Stimulated activated naive CD8-positive, alpha-beta T cell treated with anti-CD3 and anti-CD28 coated beads, Interleukin-15, amount 100 ng/mL, for 72 hours (primary cell): ENCODE measurements around the gene MOB2.
"Not testable (repeated sequence)": the region's sequence is repeated elsewhere in the genome, so short reads cannot be mapped to it uniquely, and the experiment has no call there.

Experiments used
- ATAC-seq: fragments of 150-1000 bp; cut with Tn5 transposase; 2 replicates; pipeline ENCODE4 v1.10.0; 2021; ENCODE audit warnings: mild to moderate bottlenecking, moderate library complexity
- DNase-seq, 2 donors: peaks; one replicate each; pipeline ENCODE4 v3.0.0; 2021 to 2022
- H3K27ac Mint-ChIP-seq, 2 donors: one replicate each; pipeline ENCODE4 v1.8.0; 2022; ENCODE audit warnings: mild to moderate bottlenecking in 2 of 2, mixed read lengths in 2 of 2, moderate library complexity in 2 of 2
- H3K27me3 Mint-ChIP-seq: one replicate; pipeline ENCODE4 v1.8.0; 2022; ENCODE audit warnings: mixed read lengths
- H3K4me1 Mint-ChIP-seq: one replicate; pipeline ENCODE4 v1.8.0; 2022; ENCODE audit warnings: mild to moderate bottlenecking, mixed read lengths
- H3K4me3 Mint-ChIP-seq, 2 donors: one replicate each; pipeline ENCODE4 v1.8.0; 2022; ENCODE audit warnings: mild to moderate bottlenecking in 2 of 2, mixed read lengths in 2 of 2, moderate library complexity in 1 of 2
- H3K9me3 Mint-ChIP-seq, 2 donors: one replicate each; pipeline ENCODE4 v1.8.0; 2022; ENCODE audit warnings: mixed read lengths in 2 of 2

The MOB2 gene

GRCh38 chr11:1511937-1512496, 25.4 kb upstream of the MOB2 start:
- Mint-ChIP-seq H3K4me1 (peaks cover 75% of the 10 kb centered on the region), H3K27me3 (no peaks in the 10 kb centered on the region), H3K9me3 (no peaks in the 10 kb centered on the region), H3K4me3 (no peak overlapping the region), H3K27ac (no peak overlapping the region)
- ATAC-seq (no peak), DNase-seq (no peak)

GRCh38 chr11:1510928-1511327, 24.3 kb upstream of the MOB2 start:
- no peak for DNase-seq
- H3K4me3 Mint-ChIP-seq, result no peak overlapping the region
- no peaks in the 10 kb centered on the region for H3K27me3 Mint-ChIP-seq
- no peak overlapping the region for H3K27ac Mint-ChIP-seq
- H3K4me1 Mint-ChIP-seq, result peaks cover 75% of the 10 kb centered on the region
- no peak for ATAC-seq
- H3K9me3 Mint-ChIP-seq, result no peaks in the 10 kb centered on the region

GRCh38 chr11:1510351-1510750, 23.8 kb upstream of the MOB2 start:
- not testable (repeated sequence) for H3K27ac Mint-ChIP-seq, H3K9me3 Mint-ChIP-seq, DNase-seq, ATAC-seq, H3K27me3 Mint-ChIP-seq, H3K4me3 Mint-ChIP-seq
- peaks cover 70% of the 10 kb centered on the region for H3K4me1 Mint-ChIP-seq

DNA sequence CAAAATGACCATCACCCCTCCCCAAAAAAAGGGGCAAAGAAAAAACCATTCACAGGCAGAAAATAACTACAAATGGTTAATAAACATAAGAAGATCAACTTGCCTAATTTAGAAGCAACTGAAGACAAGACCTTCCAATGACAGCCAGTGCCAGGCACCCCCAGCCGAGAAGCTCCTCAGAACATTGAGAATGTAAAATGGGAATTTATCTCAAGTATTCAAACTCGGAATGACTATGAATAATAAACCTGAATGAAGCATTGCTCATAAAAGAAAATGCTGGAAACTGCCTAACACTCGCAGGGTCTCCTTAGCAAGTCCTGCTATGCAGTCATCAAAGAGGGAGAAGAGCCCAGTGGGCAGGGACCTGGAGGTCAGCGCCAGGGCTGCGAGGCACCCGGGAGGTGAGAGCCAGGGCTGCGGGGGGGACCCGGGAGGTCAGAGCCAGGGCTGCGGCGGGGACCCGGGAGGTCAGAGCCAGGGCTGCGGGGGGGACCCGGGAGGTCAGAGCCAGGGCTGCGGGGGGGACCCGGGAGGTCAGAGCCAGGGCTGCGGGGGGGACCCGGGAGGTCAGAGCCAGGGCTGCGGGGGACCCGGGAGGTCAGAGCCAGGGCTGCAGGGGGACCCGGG, 23.2 kb upstream of the MOB2 start:
- Mint-ChIP-seq H3K4me3 (no peak overlapping the region), H3K9me3 (no peaks in the 10 kb centered on the region), H3K4me1 (peaks cover 64% of the 10 kb centered on the region), H3K27me3 (no peaks in the 10 kb centered on the region), H3K27ac (peak overlapping the region in 1 of 2 donors; percentile 65)
- ATAC-seq (no peak), DNase-seq (no peak)

DNA sequence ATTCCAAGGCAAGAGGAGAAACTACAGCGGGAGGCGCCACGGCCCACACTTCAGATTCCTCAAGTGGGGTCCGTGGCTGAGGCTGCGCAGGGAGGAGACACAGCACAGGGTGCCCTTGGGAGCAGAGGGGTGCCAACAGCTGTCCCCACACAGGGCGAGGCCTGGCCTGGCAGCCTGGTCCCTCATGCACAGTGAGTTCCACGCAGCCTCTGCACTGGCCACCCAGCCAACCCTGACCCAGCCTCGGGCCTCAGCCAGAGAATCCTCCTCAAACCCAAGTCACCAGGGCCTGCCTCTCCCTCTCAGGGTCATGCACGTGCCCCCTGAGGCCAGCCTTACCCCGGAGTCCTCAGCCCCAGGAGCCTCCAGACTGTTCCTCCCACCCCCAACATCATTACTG, 22.4 kb upstream of the MOB2 start:
- ATAC-seq, result no peak
- H3K27me3 Mint-ChIP-seq, result no peaks in the 10 kb centered on the region
- no peaks in the 10 kb centered on the region for H3K9me3 Mint-ChIP-seq
- no peak overlapping the region for H3K27ac Mint-ChIP-seq
- DNase-seq, result no peak
- peaks cover 58% of the 10 kb centered on the region for H3K4me1 Mint-ChIP-seq
- no peak overlapping the region for H3K4me3 Mint-ChIP-seq

- no peaks in the 10 kb centered on the region for H3K9me3 Mint-ChIP-seq
- ATAC-seq (peak; percentile 16), DNase-seq (no peak)
- H3K27me3 Mint-ChIP-seq, result no peaks in the 10 kb centered on the region
- H3K4me3 Mint-ChIP-seq, result no peak overlapping the region
- H3K4me1 Mint-ChIP-seq, result peaks cover 58% of the 10 kb centered on the region
- no peak overlapping the region for H3K27ac Mint-ChIP-seq
Measured at GRCh38 chr11:1508491-1508891, 21.9 kb upstream of the MOB2 start.

DNA sequence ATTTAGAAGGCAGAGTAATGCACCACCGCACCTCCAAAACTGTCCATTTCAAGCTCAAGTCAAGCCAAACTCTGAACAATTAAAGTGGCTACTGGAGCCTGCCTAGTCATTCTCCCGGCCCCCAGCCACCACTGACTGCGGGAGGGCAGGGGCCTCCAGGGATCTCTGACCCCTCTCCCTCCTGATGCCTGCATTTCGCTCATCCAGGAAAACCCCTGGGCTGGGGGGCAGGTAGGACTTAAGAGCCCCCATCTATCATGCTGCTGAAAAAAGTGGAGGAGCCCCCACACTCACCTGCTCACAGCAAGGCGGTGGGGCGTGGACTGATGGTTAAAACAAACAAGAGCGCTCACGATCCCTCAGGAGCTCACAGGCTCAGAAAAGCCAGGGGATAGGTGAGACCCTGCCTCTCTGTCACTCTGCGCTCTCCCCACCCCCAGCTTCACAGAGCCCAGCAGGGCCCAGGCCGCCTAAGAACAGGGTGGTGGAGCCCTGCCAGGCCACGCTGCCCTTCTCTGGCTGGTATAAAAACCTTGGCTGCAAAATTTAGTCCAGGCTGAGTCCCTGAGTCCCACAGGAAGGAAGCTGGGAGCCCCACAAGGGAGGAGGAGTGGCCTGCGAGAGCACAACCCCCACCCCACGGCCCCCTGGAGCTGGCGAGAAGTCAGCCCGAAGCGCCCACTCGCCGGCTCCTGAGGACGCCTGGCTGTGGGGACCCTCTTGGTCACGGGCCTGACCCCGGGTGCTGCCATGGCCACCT, 21.0 kb upstream of the MOB2 start:
- no peak for ATAC-seq
- H3K9me3 Mint-ChIP-seq, result no peaks in the 10 kb centered on the region
- peaks cover 61% of the 10 kb centered on the region for H3K4me1 Mint-ChIP-seq
- H3K27ac Mint-ChIP-seq, result peak overlapping the region in 1 of 2 donors; percentile 89
- no peak for DNase-seq
- H3K4me3 Mint-ChIP-seq, result no peak overlapping the region
- H3K27me3 Mint-ChIP-seq, result no peaks in the 10 kb centered on the region

DNA sequence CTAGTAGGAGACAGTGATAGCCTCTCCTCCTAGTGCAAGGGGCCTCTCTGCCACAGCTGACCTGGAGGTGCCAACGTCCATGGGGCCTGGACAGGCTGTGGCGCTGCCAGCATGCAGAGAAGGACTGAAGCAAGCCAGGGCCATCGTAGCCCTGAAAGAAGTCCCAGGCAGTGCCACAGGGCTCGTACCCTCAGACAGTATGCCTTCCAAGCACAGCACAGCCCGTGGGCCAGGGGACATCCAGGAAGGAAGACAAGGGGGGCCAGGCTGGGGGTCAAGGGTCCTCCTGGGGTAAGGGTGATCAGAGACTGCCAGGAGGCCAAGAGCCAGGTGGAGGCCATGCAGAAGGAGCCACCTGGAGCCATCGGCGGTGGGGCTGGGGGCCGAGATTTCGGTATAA, 20.4 kb upstream of the MOB2 start:
- ATAC-seq, result no peak
- no peaks in the 10 kb centered on the region for H3K27me3 Mint-ChIP-seq
- H3K4me3 Mint-ChIP-seq, result no peak overlapping the region
- H3K9me3 Mint-ChIP-seq, result no peaks in the 10 kb centered on the region
- no peak for DNase-seq
- H3K27ac Mint-ChIP-seq, result peak overlapping the region in 1 of 2 donors; percentile 93
- H3K4me1 Mint-ChIP-seq, result peaks cover 62% of the 10 kb centered on the region

DNA sequence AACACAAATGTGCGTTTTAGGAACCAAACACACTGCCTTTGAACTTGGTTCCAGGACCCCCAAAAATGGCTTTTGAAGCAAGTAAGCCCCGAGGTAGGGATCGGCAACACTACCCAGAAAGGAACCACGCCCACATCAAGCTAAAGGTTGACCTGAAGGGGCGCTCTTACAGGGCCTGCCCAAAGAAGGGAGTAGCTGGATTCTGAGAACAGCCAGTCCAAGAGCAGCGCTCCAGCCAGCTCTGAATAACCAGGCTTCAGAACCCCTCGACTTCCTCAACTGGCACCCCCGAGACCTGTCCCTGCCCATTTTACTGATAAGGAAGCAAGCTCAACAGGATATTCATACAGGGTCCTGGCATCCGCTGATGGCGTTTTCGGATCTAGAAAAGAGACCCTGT, 18.9 kb upstream of the MOB2 start:
- Mint-ChIP-seq H3K27me3 (no peaks in the 10 kb centered on the region), H3K4me3 (no peak overlapping the region), H3K27ac (no peak overlapping the region), H3K4me1 (peaks cover 64% of the 10 kb centered on the region), H3K9me3 (no peaks in the 10 kb centered on the region)
- ATAC-seq, result no peak
- no peak for DNase-seq

DNA sequence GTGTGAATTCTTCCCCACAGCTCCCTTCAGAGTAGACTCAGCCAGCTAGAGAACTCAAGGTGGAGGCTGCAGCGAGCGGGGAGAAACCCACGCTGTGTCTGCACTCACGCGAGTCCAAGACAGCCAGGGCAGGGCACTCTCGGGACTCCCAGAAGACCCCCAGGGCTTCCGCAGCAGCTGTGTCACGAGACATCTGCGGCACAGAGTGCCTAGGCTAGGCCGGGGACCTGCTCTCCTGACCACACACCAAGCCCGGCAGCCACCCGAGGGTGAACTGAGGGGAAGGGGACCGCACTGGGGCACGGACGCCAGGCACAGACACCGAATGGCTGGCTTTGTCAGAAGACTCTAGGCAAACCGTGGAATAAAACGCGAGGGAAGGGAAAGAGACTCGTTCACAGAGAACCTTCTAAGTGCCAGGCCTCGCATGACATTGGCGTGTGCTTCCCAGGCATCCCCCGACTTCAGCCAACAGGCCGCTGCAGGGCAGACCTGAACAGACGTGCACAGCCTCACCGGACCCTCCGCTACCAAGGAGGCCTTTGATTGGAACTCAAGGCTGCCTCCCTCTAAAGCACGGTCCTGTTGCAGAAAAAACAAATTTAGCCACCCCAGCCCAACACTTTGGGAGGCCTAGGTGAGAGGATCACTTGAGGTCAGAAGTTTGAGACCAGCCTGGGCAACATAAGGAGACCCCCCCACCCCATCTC, 18.2 kb upstream of the MOB2 start:
- H3K27me3 Mint-ChIP-seq, result no peaks in the 10 kb centered on the region
- DNase-seq (no peak), ATAC-seq (no peak)
- H3K4me3 Mint-ChIP-seq, result no peak overlapping the region
- H3K4me1 Mint-ChIP-seq, result peaks cover 71% of the 10 kb centered on the region
- no peaks in the 10 kb centered on the region for H3K9me3 Mint-ChIP-seq
- no peak overlapping the region for H3K27ac Mint-ChIP-seq

DNA sequence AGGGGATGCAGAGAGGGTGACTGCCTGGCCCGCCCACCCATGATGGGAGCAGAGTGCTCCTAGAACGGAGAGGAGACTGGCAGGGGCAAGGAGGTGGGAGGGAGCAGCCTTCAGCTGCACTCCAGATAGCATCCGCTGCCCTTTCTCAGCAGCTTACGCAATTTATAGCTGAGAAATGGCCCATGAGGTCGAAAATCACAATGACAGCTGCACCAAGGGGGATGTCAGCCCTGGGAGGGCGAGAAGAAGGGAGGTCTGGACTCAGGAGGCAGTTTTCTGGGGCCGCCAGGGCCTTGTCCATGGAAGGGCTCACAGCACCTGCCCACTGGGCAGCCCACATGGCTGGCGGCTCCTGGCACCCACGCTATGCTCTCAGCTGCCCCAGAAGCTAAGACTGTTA, 17.6 kb upstream of the MOB2 start:
- DNase-seq (no peak), ATAC-seq (no peak)
- Mint-ChIP-seq H3K4me1 (peaks cover 66% of the 10 kb centered on the region), H3K27ac (peak overlapping the region in 1 of 2 donors; percentile 83), H3K27me3 (no peaks in the 10 kb centered on the region), H3K9me3 (no peaks in the 10 kb centered on the region), H3K4me3 (no peak overlapping the region)

DNA sequence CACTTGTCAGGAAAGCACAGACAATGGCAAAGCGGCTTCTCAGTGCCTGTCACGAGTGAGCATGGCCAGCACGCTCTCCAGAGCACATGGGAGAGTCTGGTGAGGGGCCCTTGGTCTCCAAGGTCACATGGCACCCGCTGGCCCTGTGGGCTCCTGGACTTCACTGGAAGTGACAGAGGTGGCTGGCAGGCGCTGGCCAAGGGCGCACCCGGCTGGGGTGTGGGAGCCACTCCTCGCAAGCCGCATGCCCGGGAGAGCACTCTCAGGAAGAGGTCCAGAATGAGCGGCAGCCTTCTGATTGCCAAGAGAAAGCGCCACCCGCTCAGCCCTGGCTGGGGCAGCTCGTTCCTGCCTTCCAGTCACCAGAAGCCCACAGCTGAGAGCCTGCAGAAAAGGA, 17.1 kb upstream of the MOB2 start:
- Mint-ChIP-seq H3K9me3 (no peaks in the 10 kb centered on the region), H3K27ac (peak overlapping the region in 1 of 2 donors; percentile 83), H3K27me3 (no peaks in the 10 kb centered on the region), H3K4me3 (no peak overlapping the region), H3K4me1 (peaks cover 66% of the 10 kb centered on the region)
- no peak for DNase-seq
- no peak for ATAC-seq

DNA sequence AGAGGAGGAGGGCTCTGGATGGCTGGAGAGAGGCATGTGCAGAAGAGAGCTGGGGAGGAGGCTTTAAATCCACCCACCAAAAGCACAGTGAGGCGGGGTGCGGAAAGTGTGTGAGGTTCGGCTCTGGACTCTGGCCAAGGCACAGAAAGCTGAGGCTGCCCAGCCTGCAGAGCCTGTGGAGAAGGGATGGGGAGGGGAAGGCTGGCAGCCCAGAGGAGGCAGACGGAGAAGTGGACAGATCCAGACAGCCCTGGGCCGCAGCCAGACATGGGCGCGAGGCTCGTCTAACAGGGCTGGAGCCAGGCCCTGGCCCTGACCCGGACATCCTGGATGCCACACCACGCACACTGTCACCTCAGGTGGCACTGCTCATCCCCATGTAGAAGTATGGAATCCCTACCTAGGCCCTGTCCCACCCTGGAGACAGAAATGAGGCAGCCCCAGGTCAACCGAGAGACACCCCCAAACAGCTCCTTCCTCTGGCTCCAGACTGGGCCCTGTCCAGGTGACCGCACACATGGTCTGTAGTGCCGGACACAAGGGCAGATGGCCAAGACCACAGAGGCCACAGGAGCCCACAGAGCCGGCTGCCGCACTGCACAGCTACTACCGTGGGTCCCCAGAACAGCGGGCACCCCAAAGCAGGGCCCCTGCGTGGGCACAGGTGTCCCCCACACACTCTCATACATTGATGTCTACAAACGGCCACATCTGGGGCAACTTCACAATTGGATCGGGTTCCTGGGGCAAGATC, 16.6 kb upstream of the MOB2 start:
- DNase-seq (no peak), ATAC-seq (no peak)
- no peaks in the 10 kb centered on the region for H3K27me3 Mint-ChIP-seq
- H3K4me3 Mint-ChIP-seq, result no peak overlapping the region
- no peaks in the 10 kb centered on the region for H3K9me3 Mint-ChIP-seq
- peaks cover 68% of the 10 kb centered on the region for H3K4me1 Mint-ChIP-seq
- no peak overlapping the region for H3K27ac Mint-ChIP-seq

DNA sequence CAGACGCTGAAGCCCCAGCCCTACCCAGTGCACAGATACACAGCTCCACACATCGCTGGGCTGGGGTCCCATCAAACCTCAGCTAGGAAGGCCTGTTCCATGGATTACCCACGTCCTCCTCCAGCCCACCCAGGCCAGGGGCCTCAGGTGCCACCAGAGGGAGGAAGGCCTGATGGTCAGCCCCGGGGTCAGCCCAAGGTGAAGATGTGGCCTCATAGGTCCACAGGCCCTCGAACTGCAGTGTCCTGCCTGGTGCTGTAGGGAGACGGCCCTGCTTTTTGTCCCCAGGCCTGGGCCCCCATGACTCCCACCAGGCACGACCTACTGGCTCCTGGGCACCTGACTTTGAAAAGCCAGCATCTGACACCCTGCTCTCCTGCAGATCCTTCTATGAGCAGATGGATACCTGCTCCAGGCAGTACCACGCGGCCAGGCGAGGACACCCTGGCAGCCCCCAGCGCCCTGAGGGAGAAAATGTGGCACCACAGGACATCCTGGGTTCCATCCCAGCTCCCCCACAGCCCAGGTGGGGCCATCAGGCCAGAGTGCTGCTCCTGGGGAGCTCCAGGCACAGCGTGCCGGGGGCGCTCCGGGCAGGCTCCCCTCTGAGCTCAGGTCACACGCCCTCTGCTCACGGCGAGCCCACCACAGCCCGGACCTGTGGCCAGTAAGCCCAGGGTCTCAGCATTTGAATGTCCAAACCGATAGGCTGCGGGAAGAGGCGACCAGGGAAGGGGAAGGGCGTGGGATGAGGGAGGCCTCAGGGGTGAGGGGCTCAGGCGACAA, 15.8 kb upstream of the MOB2 start:
- ATAC-seq (no peak), DNase-seq (no peak)
- peaks cover 69% of the 10 kb centered on the region for H3K4me1 Mint-ChIP-seq
- no peaks in the 10 kb centered on the region for H3K9me3 Mint-ChIP-seq
- no peak overlapping the region for H3K4me3 Mint-ChIP-seq
- H3K27ac Mint-ChIP-seq, result no peak overlapping the region
- no peaks in the 10 kb centered on the region for H3K27me3 Mint-ChIP-seq
